A549 (cell line): Measurements from ENCODE around the gene TMEM107.

Source experiments
- CBX2 ChIP-seq: fragments of 200-600 bp; sonication (generic); IDR thresholded peaks from 2 replicates; pipeline ENCODE4 v1.6.1; 2016; ENCODE audit warnings: low read depth, mild to moderate bottlenecking, borderline replicate concordance
- CHD4 ChIP-seq: fragments of 200-600 bp; sonication (generic); IDR thresholded peaks from 2 replicates; pipeline ENCODE4 v1.6.1; 2016; ENCODE audit warnings: antibody characterized with exemption, mild to moderate bottlenecking, borderline replicate concordance
- CTCF ChIP-seq: fragments of >200 bp; sonication (Bioruptor Twin); formaldehyde crosslinking; IDR thresholded peaks from 3 replicates; pipeline ENCODE4 v1.5.1; 2016
- MYC ChIP-seq: IDR thresholded peaks from 2 replicates; pipeline ENCODE4 v1.6.1; 2012; ENCODE audit warnings: mild to moderate bottlenecking, inconsistent platforms, low read length, improper control_type of control experiment, borderline replicate concordance
- RAD21 ChIP-seq, 2 experiments: fragments of >200 bp in 1 of 2; sonication (Bioruptor Twin) in 1 of 2; formaldehyde crosslinking in 1 of 2; IDR thresholded peaks in 1 of 2; conservative IDR thresholded peaks in 1 of 2; 2 replicates in 1 of 2; 3 replicates in 1 of 2; pipeline ENCODE4 v1.6.1; 2012 to 2018; ENCODE audit warnings: inconsistent platforms in 1 of 2
- SMC3 ChIP-seq: fragments of >200 bp; sonication (Bioruptor Twin); formaldehyde crosslinking; IDR thresholded peaks from 3 replicates; pipeline ENCODE4 v1.6.1; 2018; ENCODE audit warnings: inconsistent platforms
- USF2 ChIP-seq: fragments of 450-650 bp; IDR thresholded peaks from 2 replicates; pipeline ENCODE4 v1.6.1; 2014; ENCODE audit warnings: antibody characterized with exemption
- ZFP36 ChIP-seq: fragments of 450-650 bp; IDR thresholded peaks from 2 replicates; pipeline ENCODE4 v1.6.1; 2014; ENCODE audit warnings: borderline replicate concordance; ENCODE audit not compliant: partially characterized antibody
- ZNF302 ChIP-seq: fragments of 250-450 bp; sonication (Bioruptor Pico); IDR thresholded peaks from 2 replicates; pipeline ENCODE4 v1.9.0; 2021; ENCODE audit warnings: inconsistent platforms, mild to moderate bottlenecking, moderate library complexity

- TF ChIP-seq MYC (no peak), ZFP36 (no peak), USF2 (no peak), ZNF302 (no peak), CTCF (no peak), CBX2 (no peak), CHD4 (no peak), SMC3 (no peak), RAD21 (conservative IDR thresholded peaks at IDR 0.05 in 1 of 2, IDR thresholded peaks at IDR 0.05 in 1 of 2) (no peak)
These were observed 25.7 kb downstream of the TMEM107 start for GRCh38 chr17:8150194-8151119.
